Peyer's patch (tissue), 4 donors: Measurements from ENCODE around the gene CLRN3.

Experiments used
- POLR2A ChIP-seq, 2 donors: fragments of 450-650 bp; IDR thresholded peaks; one replicate each; pipeline ENCODE4 v1.5.1; 2017; ENCODE audit warnings: antibody characterized with exemption in 2 of 2, mild to moderate bottlenecking in 2 of 2, moderate library complexity in 2 of 2
- TF ChIP-seq, protein P1 (sequence below), 6 experiments: fragments of 450-650 bp in 4 of 6; fragments of 200-600 bp in 2 of 6; sonication (generic) in 1 of 6; IDR thresholded peaks; one replicate each; pipeline ENCODE4 v1.5.1; 2017 to 2019; ENCODE audit warnings: antibody characterized with exemption in 6 of 6, mild to moderate bottlenecking in 3 of 6, moderate library complexity in 1 of 6

DNA sequence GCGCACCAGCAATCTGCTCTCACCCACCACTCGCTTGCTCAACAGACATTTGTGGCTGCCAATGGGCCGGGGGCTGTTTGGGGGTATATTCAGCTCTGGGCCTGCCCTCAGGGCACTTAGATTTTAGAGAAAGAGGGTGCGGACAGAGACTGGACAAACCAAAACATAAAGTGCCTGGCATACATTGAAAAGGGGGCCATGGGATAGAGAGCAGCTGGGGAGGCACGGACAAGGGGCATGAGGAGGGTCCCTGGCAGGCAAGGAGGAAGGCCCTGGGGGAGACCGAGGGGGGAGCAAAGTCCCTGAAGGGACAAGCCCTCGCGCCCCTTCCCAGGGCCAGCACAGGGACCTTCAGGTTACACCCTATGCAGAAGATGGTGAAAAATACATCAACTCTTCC, 43.5 kb downstream of the CLRN3 start:
- TF ChIP-seq, protein P1, sequence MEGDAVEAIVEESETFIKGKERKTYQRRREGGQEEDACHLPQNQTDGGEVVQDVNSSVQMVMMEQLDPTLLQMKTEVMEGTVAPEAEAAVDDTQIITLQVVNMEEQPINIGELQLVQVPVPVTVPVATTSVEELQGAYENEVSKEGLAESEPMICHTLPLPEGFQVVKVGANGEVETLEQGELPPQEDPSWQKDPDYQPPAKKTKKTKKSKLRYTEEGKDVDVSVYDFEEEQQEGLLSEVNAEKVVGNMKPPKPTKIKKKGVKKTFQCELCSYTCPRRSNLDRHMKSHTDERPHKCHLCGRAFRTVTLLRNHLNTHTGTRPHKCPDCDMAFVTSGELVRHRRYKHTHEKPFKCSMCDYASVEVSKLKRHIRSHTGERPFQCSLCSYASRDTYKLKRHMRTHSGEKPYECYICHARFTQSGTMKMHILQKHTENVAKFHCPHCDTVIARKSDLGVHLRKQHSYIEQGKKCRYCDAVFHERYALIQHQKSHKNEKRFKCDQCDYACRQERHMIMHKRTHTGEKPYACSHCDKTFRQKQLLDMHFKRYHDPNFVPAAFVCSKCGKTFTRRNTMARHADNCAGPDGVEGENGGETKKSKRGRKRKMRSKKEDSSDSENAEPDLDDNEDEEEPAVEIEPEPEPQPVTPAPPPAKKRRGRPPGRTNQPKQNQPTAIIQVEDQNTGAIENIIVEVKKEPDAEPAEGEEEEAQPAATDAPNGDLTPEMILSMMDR (IDR thresholded peaks at IDR 0.05) = no peak
- no peak for TF ChIP-seq POLR2A (IDR thresholded peaks at IDR 0.05)
